ENCODE results near the gene SLC5A10. TPM values are rescaled to one million over a fixed set of nuclear protein-coding genes. Genes with fewer than 3 reads are reported as not detected.

Gene SLC5A10
- total RNA-seq, 1 experiment from 2014 or later = not detected

- no peaks in the 10 kb centered on the region; the same call in 1 of the 2 replicates for H3K4me1 ChIP-seq (ENCODE audit: insufficient read depth, low read length)
- no peak overlapping the region for H4K91ac ChIP-seq (ENCODE audit: insufficient read length, low read depth, low read length)
- H3K9me3 Mint-ChIP-seq = no peaks in the 10 kb centered on the region
- H3K79me2 ChIP-seq (ENCODE audit: insufficient read depth, low read length) = no peaks in the 10 kb centered on the region; the same call in 1 of the 2 replicates
- WGBS (ENCODE audit: extremely low coverage, insufficient read length, low lambda C conversion rate) = no CpG with 5 or more reads among the region's 9 CpGs
- H3T11ph ChIP-seq (ENCODE audit: low read length) = no peak overlapping the region
- no peak; the same call in 2 of the 3 replicates for TF ChIP-seq CTCF (conservative IDR thresholded peaks at IDR 0.05)
- H3K27ac Mint-ChIP-seq = no peak overlapping the region
- H2BK20ac ChIP-seq (ENCODE audit: low read depth, low read length, poor library complexity, severe bottlenecking) = no peak overlapping the region
- no peak overlapping the region for H4K5ac ChIP-seq (ENCODE audit: insufficient read length, low read depth, low read length)
- H3K27ac ChIP-seq (ENCODE audit: insufficient read length, low read depth, low read length) = no peak overlapping the region
- no peak overlapping the region for H3K56ac ChIP-seq (ENCODE audit: insufficient read length, low read depth, low read length)
- H3K79me1 ChIP-seq (ENCODE audit: insufficient read depth, low read depth, low read length, poor library complexity, severe bottlenecking) = no peaks in the 10 kb centered on the region
- no peaks in the 10 kb centered on the region for H3K23me2 ChIP-seq (ENCODE audit: insufficient read length, low read depth, low read length, poor library complexity, severe bottlenecking)
- no peak overlapping the region for H3K4me2 ChIP-seq (ENCODE audit: insufficient read depth, insufficient read length, low read length)
- peaks cover 4 to 9% of the 10 kb centered on the region in 2 experiments for H3K4me1 Mint-ChIP-seq
- peaks cover 25 to 49% (median 39%) of the 10 kb centered on the region in 3 experiments; a peak in 6 of 7 replicates for H3K36me3 Mint-ChIP-seq (ENCODE audit: insufficient read depth in 1 of 3, low read depth in 3 of 3)
- no peak overlapping the region for H2AK5ac ChIP-seq (ENCODE audit: insufficient read length, low read length)
- no peak overlapping the region for H3K4ac ChIP-seq (ENCODE audit: low read depth, low read length)
- no peak overlapping the region for H3K23ac ChIP-seq (ENCODE audit: insufficient read length, low read depth, low read length)
- H4K8ac ChIP-seq (replicated peaks; ENCODE audit: insufficient read length, low read depth, low read length) = no peak overlapping the region
- no peak overlapping the region for H3K9ac ChIP-seq (ENCODE audit: extremely low read depth, insufficient read length, low read length)
- no peak overlapping the region for H3K4me3 Mint-ChIP-seq
- H3K14ac ChIP-seq (ENCODE audit: insufficient read depth, low read length) = no peak overlapping the region
- peaks cover 1% of the 10 kb centered on the region; the same call in 1 of the 2 replicates for H3K27me3 Mint-ChIP-seq (ENCODE audit: low read depth)
- DNase-seq = no peak
- no peak overlapping the region for H2AFZ ChIP-seq (ENCODE audit: low read length)
- no peak overlapping the region for H2BK15ac ChIP-seq (ENCODE audit: low read depth, low read length)
- no peaks in the 10 kb centered on the region for H4K20me1 ChIP-seq (ENCODE audit: control insufficient read depth, insufficient read depth, insufficient read length)
- H2BK5ac ChIP-seq (ENCODE audit: insufficient read length, low read length) = no peak overlapping the region
- no peak overlapping the region for H2BK12ac ChIP-seq (ENCODE audit: insufficient read length, low read depth, low read length)
- no peaks in the 10 kb centered on the region for H3K9me3 ChIP-seq (ENCODE audit: control insufficient read depth, low read depth, low read length)
- no peaks in the 10 kb centered on the region for H3K27me3 ChIP-seq (ENCODE audit: insufficient read depth, low read length)
- H3K18ac ChIP-seq (ENCODE audit: insufficient read length, low read depth, low read length) = no peak overlapping the region
- H2BK120ac ChIP-seq (ENCODE audit: low read depth, low read length, poor library complexity, severe bottlenecking) = no peak overlapping the region
Measured at GRCh38 chr17:18928628-18929125, 23.3 kb upstream of the SLC5A10 start.
